ENCODE measurements around the gene PRPF40A. TPM values are rescaled to one million over a fixed set of nuclear protein-coding genes. Genes with fewer than 3 reads are reported as not detected.

Gene PRPF40A
- total and polyA plus RNA-seq, 2 experiments from 2014 or later, result 86.1 to 112 TPM

GRCh38 chr2:152706477-152707021, 10.7 kb downstream of the PRPF40A start:
- Histone ChIP-seq H4K20me1 (ENCODE audit: insufficient read depth) (peaks cover 5% of the 10 kb centered on the region; the same call in 1 of the 2 replicates), H3K79me2 (ENCODE audit: insufficient read depth) (peaks cover 100% of the 10 kb centered on the region), H3K4me3 (no peak overlapping the region), H3K4me2 (ENCODE audit: unreplicated experiment) (no peak overlapping the region), H3F3A (ENCODE audit: insufficient read depth) (peaks cover 14% of the 10 kb centered on the region), H3K27ac (no peak overlapping the region), H3K36me3 (ENCODE audit: low read depth) (peaks cover 7% of the 10 kb centered on the region), H3K4me1 (ENCODE audit: insufficient read depth) (peaks cover 13% of the 10 kb centered on the region), H3K9me2 (ENCODE audit: insufficient read depth) (no peaks in the 10 kb centered on the region), H3K9ac (no peak overlapping the region), H3K27me3 (replicated peaks; ENCODE audit: insufficient read depth) (no peaks in the 10 kb centered on the region), H3K9me3 (ENCODE audit: low read depth) (no peaks in the 10 kb centered on the region), H2AFZ (no peak overlapping the region)
- TF ChIP-seq EZH2 (IDR thresholded peaks at IDR 0.05; ENCODE audit: insufficient read depth, poor library complexity, severe bottlenecking), result no peak
- no peak for TF ChIP-seq EZH2phosphoT487 (IDR thresholded peaks at IDR 0.05; ENCODE audit: insufficient read depth, low read depth)
- no peak for DNase-seq
- WGBS, 2 experiments (ENCODE audit: low coverage in 1 of 2, low lambda C conversion rate in 2 of 2, missing lambda C conversion rate in 2 of 2), result 91 to 93% methylated on average over 4 of the region's 4 CpGs
- in situ Hi-C loops (cut with MboI), result no loop called here

GRCh38 chr2:152701198-152701597, 16.1 kb downstream of the PRPF40A start:
- 97% methylated on average over 7 of the region's 7 CpGs for WGBS, 2 experiments (ENCODE audit: low coverage in 1 of 2, low lambda C conversion rate in 2 of 2, missing lambda C conversion rate in 2 of 2)
- H3K36me3 ChIP-seq (ENCODE audit: low read depth), result 0 out of 2 replicates have a peak, but pooled peaks cover 4% of the 10 kb centered on the region
- no peak overlapping the region for H3K9ac ChIP-seq
- peaks cover 19% of the 10 kb centered on the region; the same call in 1 of the 2 replicates for H4K20me1 ChIP-seq (ENCODE audit: insufficient read depth)
- peaks cover 11% of the 10 kb centered on the region; the same call in 1 of the 2 replicates for H3F3A ChIP-seq (ENCODE audit: insufficient read depth)
- H3K9me3 ChIP-seq (ENCODE audit: low read depth), result no peaks in the 10 kb centered on the region
- H3K27ac ChIP-seq, result no peak overlapping the region
- no peaks in the 10 kb centered on the region for H3K9me2 ChIP-seq (ENCODE audit: insufficient read depth)
- TF ChIP-seq EZH2phosphoT487 (IDR thresholded peaks at IDR 0.05; ENCODE audit: insufficient read depth, low read depth) (no peak), EZH2 (IDR thresholded peaks at IDR 0.05; ENCODE audit: insufficient read depth, poor library complexity, severe bottlenecking) (no peak)
- no peaks in the 10 kb centered on the region for H3K27me3 ChIP-seq (replicated peaks; ENCODE audit: insufficient read depth)
- no peak overlapping the region for H2AFZ ChIP-seq
- in situ Hi-C loops (cut with MboI), result no loop called here
- H3K4me1 ChIP-seq (ENCODE audit: insufficient read depth), result peaks cover 10% of the 10 kb centered on the region
- H3K4me3 ChIP-seq, result no peak overlapping the region
- no peak for DNase-seq
- H3K4me2 ChIP-seq (ENCODE audit: unreplicated experiment), result no peak overlapping the region
- peaks cover 100% of the 10 kb centered on the region for H3K79me2 ChIP-seq (ENCODE audit: insufficient read depth)

- in situ Hi-C loops (cut with MboI), result no loop called here
- Histone ChIP-seq H3K4me2 (ENCODE audit: unreplicated experiment) (peak overlapping the region; percentile 64), H3F3A (ENCODE audit: insufficient read depth) (peaks cover 20% of the 10 kb centered on the region; the same call in 1 of the 2 replicates)
Observed at GRCh38 chr2:152696476-152696875, 20.8 kb downstream of the PRPF40A start.

GRCh38 chr2:152695763-152696162, 21.5 kb downstream of the PRPF40A start:
- Histone ChIP-seq H3K27me3 (replicated peaks; ENCODE audit: insufficient read depth) (no peaks in the 10 kb centered on the region), H3K4me2 (ENCODE audit: unreplicated experiment) (no peak overlapping the region), H3K9ac (no peak overlapping the region), H3F3A (ENCODE audit: insufficient read depth) (peaks cover 20% of the 10 kb centered on the region; the same call in 1 of the 2 replicates), H3K27ac (no peak overlapping the region), H3K79me2 (ENCODE audit: insufficient read depth) (peaks cover 100% of the 10 kb centered on the region), H4K20me1 (ENCODE audit: insufficient read depth) (0 out of 2 replicates have a peak, but pooled peaks cover 17% of the 10 kb centered on the region), H3K9me3 (ENCODE audit: low read depth) (no peaks in the 10 kb centered on the region), H3K4me3 (no peak overlapping the region), H3K36me3 (ENCODE audit: low read depth) (peaks cover 21% of the 10 kb centered on the region), H2AFZ (no peak overlapping the region), H3K4me1 (ENCODE audit: insufficient read depth) (peaks cover 19% of the 10 kb centered on the region), H3K9me2 (ENCODE audit: insufficient read depth) (no peaks in the 10 kb centered on the region)
- in situ Hi-C loops (cut with MboI), result no loop called here
- no peak for TF ChIP-seq EZH2phosphoT487 (IDR thresholded peaks at IDR 0.05; ENCODE audit: insufficient read depth, low read depth)
- no peak for TF ChIP-seq EZH2 (IDR thresholded peaks at IDR 0.05; ENCODE audit: insufficient read depth, poor library complexity, severe bottlenecking)
- no peak for DNase-seq
- 96 to 100% methylated on average over 3 of the region's 3 CpGs for WGBS, 2 experiments (ENCODE audit: low coverage in 1 of 2, low lambda C conversion rate in 2 of 2, missing lambda C conversion rate in 2 of 2)

More at GRCh38 chr2:152696476-152696875, 20.8 kb downstream of the PRPF40A start:
- H3K4me1 ChIP-seq (ENCODE audit: insufficient read depth), result peaks cover 19% of the 10 kb centered on the region
- no peaks in the 10 kb centered on the region for H3K27me3 ChIP-seq (replicated peaks; ENCODE audit: insufficient read depth)
- no peak overlapping the region for H2AFZ ChIP-seq
- WGBS, 2 experiments (ENCODE audit: low coverage in 1 of 2, low lambda C conversion rate in 2 of 2, missing lambda C conversion rate in 2 of 2), result 100% methylated on average over 1 of the region's 1 CpG
- TF ChIP-seq EZH2 (IDR thresholded peaks at IDR 0.05; ENCODE audit: insufficient read depth, poor library complexity, severe bottlenecking), result no peak
- TF ChIP-seq EZH2phosphoT487 (IDR thresholded peaks at IDR 0.05; ENCODE audit: insufficient read depth, low read depth), result no peak
- H3K9me3 ChIP-seq (ENCODE audit: low read depth), result no peaks in the 10 kb centered on the region
- DNase-seq, result no peak
- 0 out of 2 replicates have a peak, but pooled peaks cover 17% of the 10 kb centered on the region for H4K20me1 ChIP-seq (ENCODE audit: insufficient read depth)
- peaks cover 23% of the 10 kb centered on the region for H3K36me3 ChIP-seq (ENCODE audit: low read depth)
- peaks cover 100% of the 10 kb centered on the region for H3K79me2 ChIP-seq (ENCODE audit: insufficient read depth)
- H3K9me2 ChIP-seq (ENCODE audit: insufficient read depth), result no peaks in the 10 kb centered on the region
- H3K27ac ChIP-seq, result peak overlapping the region; percentile 24; the same call in 1 of the 2 replicates
- no peak overlapping the region for H3K4me3 ChIP-seq
- no peak overlapping the region for H3K9ac ChIP-seq
